Measurements from ENCODE around the gene MAL.

- TF ChIP-seq MAFK (IDR thresholded peaks at IDR 0.05; ENCODE audit: low read depth, low read length), result no peak
- no peak for TF ChIP-seq CTCF (IDR thresholded peaks at IDR 0.05; ENCODE audit: control extremely low read depth in 1 of 3, insufficient read depth in 1 of 3, low read depth in 1 of 3, low read length in 3 of 3)
- TF ChIP-seq SP4 (IDR thresholded peaks at IDR 0.05; ENCODE audit: low read length), result no peak
- no peak for TF ChIP-seq POLR2A (IDR thresholded peaks at IDR 0.05; ENCODE audit: control extremely low read depth in 1 of 2, low read depth in 2 of 2, low read length in 2 of 2)
- no peak for TF ChIP-seq TAF1 (IDR thresholded peaks at IDR 0.05; ENCODE audit: low read depth, low read length)
- TF ChIP-seq EP300 (IDR thresholded peaks at IDR 0.05; ENCODE audit: borderline replicate concordance in 1 of 2, low read depth in 2 of 2, low read length in 2 of 2), result no peak
Observed at GRCh38 chr2:95030496-95030895, 5.0 kb downstream of the MAL start.

Measured in H1 (cell line).